Mucosa of rectum (tissue), 2 donors: Measurements from ENCODE around the gene PPP1R16B.

ENCODE experiments used
- H3K27ac ChIP-seq, 2 donors: one replicate each; pipeline ENCODE4 v1.7.0; 2013; ENCODE audit warnings: inconsistent platforms in 2 of 2, low read depth in 2 of 2, low read length in 2 of 2
- H3K27me3 ChIP-seq, 2 donors: one replicate each; pipeline ENCODE4 v1.7.0; 2013; ENCODE audit warnings: low read length in 2 of 2; ENCODE audit not compliant: control insufficient read depth in 2 of 2, insufficient read depth in 2 of 2
- H3K36me3 ChIP-seq, 2 donors: one replicate each; pipeline ENCODE4 v1.7.0; 2013; ENCODE audit warnings: low read length in 2 of 2; ENCODE audit not compliant: control insufficient read depth in 2 of 2, insufficient read depth in 2 of 2
- H3K4me1 ChIP-seq, 2 donors: one replicate each; pipeline ENCODE4 v1.7.0; 2013; ENCODE audit warnings: low read length in 2 of 2, mild to moderate bottlenecking in 1 of 2; ENCODE audit not compliant: control insufficient read depth in 2 of 2, insufficient read depth in 2 of 2
- H3K4me3 ChIP-seq, 2 donors: one replicate each; pipeline ENCODE4 v1.7.0; 2013; ENCODE audit warnings: low read length in 2 of 2
- H3K9ac ChIP-seq, 2 donors: one replicate each; pipeline ENCODE4 v1.7.0; 2013; ENCODE audit warnings: low read length in 2 of 2, low read depth in 1 of 2, mild to moderate bottlenecking in 1 of 2
- H3K9me3 ChIP-seq, 2 donors: one replicate each; pipeline ENCODE4 v1.7.0; 2013; ENCODE audit warnings: low read length in 2 of 2; ENCODE audit not compliant: control insufficient read depth in 2 of 2
- donor health status: healthy.
- donor health status: Normal muscosa, but diverticular disease.

PPP1R16B gene

GRCh38 chr20:38818113-38819065 is 12.9 kb downstream of the PPP1R16B start:
- Histone ChIP-seq H3K9me3 (no peaks in the 10 kb centered on the region), H3K4me1 (no peaks in the 10 kb centered on the region), H3K4me3 (no peak overlapping the region), H3K27ac (no peak overlapping the region), H3K9ac (no peak overlapping the region), H3K36me3 (no peaks in the 10 kb centered on the region), H3K27me3 (no peaks in the 10 kb centered on the region)

- Histone ChIP-seq H3K4me1 (no peaks in the 10 kb centered on the region), H3K9me3 (no peaks in the 10 kb centered on the region), H3K9ac (no peak overlapping the region), H3K4me3 (no peak overlapping the region), H3K36me3 (no peaks in the 10 kb centered on the region), H3K27ac (no peak overlapping the region), H3K27me3 (peaks cover 0 to 2% of the 10 kb centered on the region in 2 donors)
Measured at GRCh38 chr20:38825571-38825900, 20.0 kb downstream of the PPP1R16B start.

GRCh38 chr20:38825901-38826625 is 20.6 kb downstream of the PPP1R16B start:
- Histone ChIP-seq H3K4me1 (no peaks in the 10 kb centered on the region), H3K27me3 (peaks cover 0 to 2% of the 10 kb centered on the region in 2 donors), H3K9me3 (no peaks in the 10 kb centered on the region), H3K27ac (no peak overlapping the region), H3K9ac (no peak overlapping the region), H3K36me3 (no peaks in the 10 kb centered on the region), H3K4me3 (no peak overlapping the region)

- H3K4me1 ChIP-seq = no peaks in the 10 kb centered on the region
- no peaks in the 10 kb centered on the region for H3K36me3 ChIP-seq
- H3K27me3 ChIP-seq = peaks cover 0 to 2% of the 10 kb centered on the region in 2 donors
- no peak overlapping the region for H3K27ac ChIP-seq
- H3K9me3 ChIP-seq = no peaks in the 10 kb centered on the region
- no peak overlapping the region for H3K4me3 ChIP-seq
- H3K9ac ChIP-seq = no peak overlapping the region
Measured at GRCh38 chr20:38827770-38828281, 22.3 kb downstream of the PPP1R16B start.

GRCh38 chr20:38828514-38829295 is 23.2 kb downstream of the PPP1R16B start:
- Histone ChIP-seq H3K9me3 (no peaks in the 10 kb centered on the region), H3K36me3 (no peaks in the 10 kb centered on the region), H3K9ac (no peak overlapping the region), H3K27ac (no peak overlapping the region), H3K27me3 (peaks cover 0 to 2% of the 10 kb centered on the region in 2 donors), H3K4me1 (no peaks in the 10 kb centered on the region), H3K4me3 (no peak overlapping the region)

GRCh38 chr20:38829296-38829875 is 23.9 kb downstream of the PPP1R16B start:
- peaks cover 0 to 2% of the 10 kb centered on the region in 2 donors for H3K27me3 ChIP-seq
- H3K4me3 ChIP-seq = no peak overlapping the region
- no peaks in the 10 kb centered on the region for H3K36me3 ChIP-seq
- H3K4me1 ChIP-seq = no peaks in the 10 kb centered on the region
- no peak overlapping the region for H3K9ac ChIP-seq
- H3K27ac ChIP-seq = no peak overlapping the region
- no peaks in the 10 kb centered on the region for H3K9me3 ChIP-seq

GRCh38 chr20:38830356-38830755 is 24.9 kb downstream of the PPP1R16B start:
- no peaks in the 10 kb centered on the region for H3K4me1 ChIP-seq
- H3K27ac ChIP-seq = no peak overlapping the region
- H3K4me3 ChIP-seq = no peak overlapping the region
- no peak overlapping the region for H3K9ac ChIP-seq
- no peaks in the 10 kb centered on the region for H3K27me3 ChIP-seq
- no peaks in the 10 kb centered on the region for H3K36me3 ChIP-seq
- H3K9me3 ChIP-seq = no peaks in the 10 kb centered on the region

- Histone ChIP-seq H3K36me3 (no peaks in the 10 kb centered on the region), H3K27me3 (no peaks in the 10 kb centered on the region), H3K9me3 (no peaks in the 10 kb centered on the region), H3K9ac (no peak overlapping the region), H3K4me1 (no peaks in the 10 kb centered on the region), H3K4me3 (no peak overlapping the region), H3K27ac (no peak overlapping the region)
Measured at GRCh38 chr20:38831049-38831691, 25.7 kb downstream of the PPP1R16B start.

- no peaks in the 10 kb centered on the region for H3K36me3 ChIP-seq
- no peak overlapping the region for H3K27ac ChIP-seq
- H3K4me3 ChIP-seq = no peak overlapping the region
- H3K9ac ChIP-seq = no peak overlapping the region
- H3K27me3 ChIP-seq = no peaks in the 10 kb centered on the region
- H3K4me1 ChIP-seq = no peaks in the 10 kb centered on the region
- no peaks in the 10 kb centered on the region for H3K9me3 ChIP-seq
Measured at GRCh38 chr20:38831995-38832620, 26.6 kb downstream of the PPP1R16B start.
